Renal cortical epithelial cell (primary cell): ENCODE data around the gene ODC1. TPM values are rescaled to one million over a fixed set of nuclear protein-coding genes. Genes with fewer than 3 reads are reported as not detected.

Experiments used
- DNase-seq: peaks from one replicate; pipeline ENCODE4 v3.0.0-alpha.2; 2011; ENCODE audit warnings: low read depth
- total RNA-seq: library from RNA; depleted of rRNA; stranded (reverse); fragments of >200 nt; gene quantifications from 2 replicates; pipeline ENCODE4 v1.2.3, GENCODE V29; 2014

ODC1 gene
- total RNA-seq, 1 donor from 2014 or later = 79.7 TPM

DNA sequence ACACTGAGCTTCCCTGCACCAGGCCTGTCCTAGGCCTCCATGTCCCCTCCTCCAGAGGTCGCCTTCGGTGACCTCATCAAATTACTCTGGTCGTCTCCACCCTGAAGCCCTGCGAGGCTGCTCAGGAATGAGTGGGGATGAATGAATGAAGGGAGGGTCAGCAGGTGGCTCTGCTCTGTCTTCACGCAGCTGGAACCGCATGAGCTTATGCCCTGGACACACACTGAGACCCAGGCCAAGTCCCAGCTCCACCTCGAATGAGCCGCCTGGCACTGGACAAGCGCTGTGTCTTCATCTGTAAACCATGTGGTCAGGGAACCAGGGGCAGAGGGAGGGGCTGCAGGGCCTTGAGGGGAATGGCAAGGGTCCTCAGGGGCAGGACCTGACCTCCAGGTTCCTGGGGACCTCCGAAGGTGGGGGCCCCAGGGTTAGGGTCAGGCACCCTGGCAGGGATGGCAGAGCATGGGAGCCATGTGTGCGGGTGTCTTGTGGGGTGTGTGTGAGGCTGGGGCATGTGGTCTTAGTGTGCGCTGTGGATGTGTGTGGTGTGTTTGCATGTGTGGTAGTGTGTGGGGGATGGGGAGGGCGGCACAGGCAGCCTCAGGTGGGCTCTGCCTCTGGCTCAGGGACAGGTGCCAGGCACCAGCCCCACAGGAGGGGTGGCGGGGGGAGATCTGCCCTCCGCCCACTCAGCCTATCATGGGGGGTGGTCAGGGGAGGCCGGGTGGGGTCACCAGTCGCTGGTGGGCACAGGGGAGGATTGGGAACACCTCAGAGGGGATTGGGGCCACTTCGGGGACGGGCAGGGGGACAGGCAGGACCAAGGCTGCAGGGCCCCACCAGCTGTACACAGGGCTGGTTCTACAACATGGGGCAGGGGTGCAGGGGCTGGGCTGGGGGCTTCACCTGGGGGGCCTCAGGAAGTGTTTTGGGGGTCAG, 13.9 kb downstream of the ODC1 start:
- no peak for DNase-seq

DNA sequence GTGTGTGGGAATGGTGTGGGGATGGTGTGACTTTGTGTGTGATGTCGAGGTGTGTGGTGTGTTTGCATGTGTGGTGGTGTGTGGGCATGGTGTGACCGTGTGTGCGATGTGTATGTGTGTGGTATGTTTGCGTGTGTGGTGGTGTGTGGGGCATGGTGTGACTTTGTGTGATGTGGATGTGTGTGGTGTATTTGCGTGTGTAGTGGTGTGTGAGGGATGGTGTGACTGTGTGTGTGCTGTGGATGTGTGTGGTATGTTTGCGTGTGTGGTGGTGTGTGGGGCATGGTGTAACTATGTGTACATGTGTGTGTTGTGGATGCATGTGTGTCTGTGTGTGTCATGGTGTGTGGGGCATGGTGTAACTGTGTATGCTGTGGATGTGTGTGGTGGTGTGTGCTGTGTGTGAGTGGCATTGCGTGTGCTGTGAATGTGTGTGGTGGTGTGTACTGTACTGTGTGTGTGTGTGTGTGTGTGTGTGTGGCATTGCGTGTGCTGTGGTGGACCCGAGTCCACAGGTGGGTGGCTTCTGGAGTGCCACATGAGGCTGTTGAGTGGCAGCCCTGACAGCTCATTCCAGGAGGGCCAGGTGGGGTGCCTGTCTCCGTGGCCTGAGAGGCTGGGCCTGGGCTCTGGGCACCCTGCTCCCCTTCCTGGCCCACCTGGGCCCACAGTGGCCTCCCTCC, 14.7 kb downstream of the ODC1 start:
- no peak for DNase-seq

DNA sequence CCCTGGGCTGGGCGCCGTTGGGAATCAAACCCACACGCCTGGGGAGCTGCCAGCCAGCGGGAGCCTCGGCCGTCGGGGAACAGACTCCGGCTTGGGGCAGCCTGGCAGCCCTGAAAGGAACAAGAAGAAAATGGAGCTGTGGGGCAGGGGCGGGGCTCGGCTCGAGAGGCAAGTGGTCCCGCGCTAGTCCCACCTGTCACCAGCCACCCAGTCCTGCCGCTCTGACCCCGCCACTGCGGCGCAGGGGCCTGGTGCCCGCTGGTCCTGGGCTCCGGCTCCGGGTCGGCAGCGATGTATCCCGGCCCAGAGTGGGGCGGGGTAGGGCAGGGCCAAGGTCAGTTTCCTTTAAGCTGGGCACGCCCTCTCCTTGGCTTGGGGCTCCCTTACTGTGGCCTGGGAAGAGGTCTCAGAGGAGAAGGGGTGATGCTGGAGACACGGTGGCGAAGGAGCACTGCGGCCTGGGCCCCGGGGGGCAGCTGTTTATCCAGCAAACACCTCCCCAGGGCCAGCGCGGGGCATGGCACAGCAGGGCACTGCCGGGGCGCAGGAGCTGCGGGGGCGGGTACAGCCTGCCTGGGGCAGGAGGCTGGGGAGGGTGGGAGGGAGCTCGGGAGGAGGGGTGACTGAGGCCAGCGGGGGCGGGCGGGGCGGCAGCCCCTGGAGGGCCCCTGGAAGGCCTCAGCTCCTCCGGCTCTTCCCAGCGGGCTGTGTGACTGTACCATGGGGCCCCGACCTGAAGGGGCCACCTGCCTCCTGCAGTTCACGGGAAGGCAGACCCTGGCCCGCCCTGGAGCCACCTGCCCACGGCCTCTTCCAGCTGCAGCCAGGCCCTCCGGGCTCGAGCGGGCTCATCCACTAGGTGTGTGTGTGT, 15.6 kb downstream of the ODC1 start:
- no peak for DNase-seq

DNA sequence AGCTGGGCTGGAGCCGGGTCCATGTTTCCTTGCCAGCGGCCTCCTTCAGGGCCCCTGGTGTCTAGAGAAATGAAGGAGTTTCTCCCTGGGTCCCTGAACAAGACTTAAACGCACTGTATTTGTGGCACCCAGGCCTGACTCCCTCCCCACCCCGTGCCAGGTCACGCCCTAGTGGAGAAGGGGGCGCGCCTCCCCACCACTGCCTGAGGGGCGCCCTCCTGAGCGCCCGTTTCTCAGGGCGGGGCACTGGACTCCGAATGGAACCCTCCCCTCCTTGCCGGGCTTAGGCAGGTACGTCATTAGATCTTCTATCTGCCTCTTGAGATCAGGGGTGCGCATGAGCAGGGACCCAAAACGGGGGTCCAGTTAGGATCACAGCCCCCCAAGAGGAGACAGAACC, 16.3 kb downstream of the ODC1 start:
- DNase-seq = no peak

DNA sequence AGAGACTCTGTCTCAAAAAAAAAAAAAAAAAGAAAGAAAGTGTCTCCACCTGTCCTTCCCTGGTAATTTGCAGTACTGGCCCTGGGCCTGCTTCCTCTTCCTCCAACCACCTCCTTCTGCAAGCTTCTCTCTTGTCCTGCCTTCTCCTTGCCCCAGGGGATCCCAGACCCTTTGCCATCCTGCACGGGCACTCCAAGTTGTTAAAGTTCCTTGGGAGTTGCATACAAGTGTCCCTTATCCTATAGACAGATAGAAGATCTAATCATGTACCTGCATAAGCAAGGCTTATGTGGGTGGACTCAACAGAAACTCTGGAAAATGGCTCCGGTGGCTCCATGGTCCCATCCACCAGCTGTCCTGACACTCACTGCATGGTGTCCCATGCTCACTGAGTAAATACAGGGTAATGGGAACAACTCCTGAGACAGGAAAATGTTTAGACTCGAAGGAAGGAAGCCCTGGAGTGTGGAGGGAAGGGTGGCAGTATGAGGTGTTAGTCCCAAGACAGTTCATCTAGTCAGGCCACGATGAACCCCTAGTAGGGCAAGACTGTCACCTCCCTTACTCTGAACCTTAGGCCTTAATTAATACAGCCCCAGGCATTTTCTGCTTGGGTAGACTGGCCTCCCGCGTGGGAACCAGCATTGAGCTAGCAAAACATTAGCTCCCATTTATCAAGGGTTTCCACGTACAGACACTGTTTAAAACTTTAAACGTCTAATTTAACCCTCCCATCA, 17.1 kb downstream of the ODC1 start:
- DNase-seq = no peak

DNA sequence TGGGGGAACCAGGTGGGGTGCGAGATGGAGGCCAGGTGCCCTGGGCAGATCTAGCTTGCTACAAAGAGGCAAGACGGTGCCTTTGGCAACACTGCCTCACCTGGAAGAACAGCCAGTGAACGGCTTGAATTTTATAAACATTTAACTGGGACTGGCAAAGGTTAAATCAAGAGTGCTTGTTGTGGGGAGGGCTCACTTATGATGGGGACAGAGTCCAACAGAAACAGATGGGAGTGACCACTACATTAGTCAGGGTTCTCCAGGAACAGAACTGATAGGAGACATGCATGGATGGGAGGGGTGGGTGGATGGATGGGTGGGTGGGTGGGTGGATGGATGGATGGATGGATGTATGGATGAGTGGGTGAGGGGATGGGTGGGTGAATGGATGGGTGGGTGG, 19.2 kb downstream of the ODC1 start:
- DNase-seq = no peak

GRCh38 chr2:10428355-10428754, 19.8 kb downstream of the ODC1 start:
- no peak for DNase-seq

DNA sequence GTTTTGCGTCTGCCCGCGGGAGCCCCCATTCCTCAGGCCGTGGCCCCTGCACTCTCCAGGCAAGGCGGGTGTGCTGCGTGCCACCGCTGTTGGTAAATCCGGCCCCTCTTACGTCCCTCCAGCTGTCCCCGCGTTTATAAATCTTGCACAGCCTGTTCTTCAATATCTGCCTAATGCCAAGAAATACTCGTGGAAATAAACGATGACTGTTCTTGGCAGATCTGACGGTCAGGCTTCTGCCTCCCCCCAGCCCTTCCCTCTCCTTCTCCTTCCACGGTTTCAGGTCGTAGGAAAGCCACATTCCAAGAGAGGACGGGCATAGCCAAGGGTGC, 20.5 kb downstream of the ODC1 start:
- no peak for DNase-seq

GRCh38 chr2:10426726-10427617, 21.2 kb downstream of the ODC1 start:
- no peak for DNase-seq

GRCh38 chr2:10425699-10426098, 22.4 kb downstream of the ODC1 start:
- no peak for DNase-seq

GRCh38 chr2:10424916-10425505, 23.1 kb downstream of the ODC1 start:
- DNase-seq = no peak

GRCh38 chr2:10424051-10424450, 24.1 kb downstream of the ODC1 start:
- no peak for DNase-seq

GRCh38 chr2:10423400-10423774, 24.7 kb downstream of the ODC1 start:
- no peak for DNase-seq

- DNase-seq = no peak
Measured at GRCh38 chr2:10422732-10423399, 25.3 kb downstream of the ODC1 start.

- DNase-seq = no peak
Measured at GRCh38 chr2:10422251-10422650, 25.9 kb downstream of the ODC1 start.

DNA sequence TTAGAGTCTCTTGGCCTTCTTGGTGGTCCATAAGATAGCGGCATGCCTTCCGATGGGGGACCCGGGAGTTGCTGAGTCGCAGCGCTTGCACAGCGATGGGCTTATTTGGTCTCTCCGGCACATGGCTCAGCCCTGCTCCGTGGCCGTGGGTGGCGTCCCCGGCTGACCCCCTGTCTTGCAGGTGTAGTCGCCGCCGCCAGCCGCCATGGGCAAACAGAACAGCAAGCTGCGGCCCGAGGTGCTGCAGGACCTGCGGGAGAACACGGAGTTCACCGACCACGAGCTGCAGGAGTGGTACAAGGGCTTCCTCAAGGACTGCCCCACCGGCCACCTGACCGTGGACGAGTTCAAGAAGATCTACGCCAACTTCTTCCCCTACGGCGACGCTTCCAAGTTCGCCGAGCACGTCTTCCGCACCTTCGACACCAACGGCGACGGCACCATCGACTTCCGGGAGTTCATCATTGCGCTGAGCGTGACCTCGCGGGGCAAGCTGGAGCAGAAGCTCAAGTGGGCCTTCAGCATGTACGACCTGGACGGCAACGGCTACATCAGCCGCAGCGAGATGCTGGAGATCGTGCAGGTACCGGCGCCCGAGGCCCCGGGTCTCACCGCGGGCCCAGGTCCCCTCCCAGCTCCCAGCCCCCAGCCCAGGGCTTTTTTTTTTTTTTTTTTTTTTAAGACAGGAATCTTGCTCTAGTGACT, 28.4 kb downstream of the ODC1 start:
- DNase-seq = no peak

- peak; percentile 38 for DNase-seq
Measured at GRCh38 chr2:10417551-10418335, 30.4 kb downstream of the ODC1 start.

- DNase-seq = no peak
Measured at GRCh38 chr2:10415640-10416039, 32.5 kb downstream of the ODC1 start.
